K562 (cell line): ENCODE results near the gene ZNF544. TPM values are rescaled to one million over a fixed set of nuclear protein-coding genes. Genes with fewer than 3 reads are reported as not detected.

Experiments
- ATAC-seq: fragments of 200-7000 bp; cut with Tn5 transposase; 3 replicates; pipeline ENCODE4 v1.9.1; 2020; ENCODE audit warnings: moderate library complexity
- BruUV-seq: library from RNA; stranded (reverse); fragments of 400-500 nt; replicated peaks from 2 replicates; lab custom pipeline; 2021; lab: Mats Ljungman, UMichigan
- CTCF ChIA-PET: fragments of 300-600 bp; formaldehyde crosslinking; extraction: SDS; loops from one replicate; lab custom pipeline; 2021; ENCODE audit warnings: low intra/inter-chr PET ratio; lab: Yijun Ruan, JAX
- POLR2A ChIA-PET: fragments of 300-600, 350-650 bp; sonication (Branson Sonifier 250); formaldehyde crosslinking; extraction: SDS; loops from one replicate; lab custom pipeline; 2021; ENCODE audit warnings: antibody characterized with exemption, inconsistent platforms; lab: Yijun Ruan, JAX
- DNase-seq, 4 experiments: peaks; one replicate each; pipeline versions ENCODE4 v3.0.0 to v3.0.0-alpha.2; 2011 to 2018; ENCODE audit warnings: low spot score in 3 of 4, mixed read lengths in 3 of 4; ENCODE audit errors: extremely low read depth in 1 of 4
- FAIRE-seq: peaks from 2 replicates; lab custom pipeline; 2011; peaks lifted over from hg19 to GRCh38; lab: Jason Lieb, UNC
- H2AFZ ChIP-seq: 2 replicates; pipeline ENCODE4 v1.6.0; 2011; ENCODE audit warnings: low read depth, low read length, control low read depth, inconsistent platforms
- H3K27ac ChIP-seq: fragments of 200-600 bp; 3 replicates; pipeline ENCODE4 v1.8.0; 2011; ENCODE audit warnings: low read depth, mild to moderate bottlenecking, control low read depth, inconsistent platforms, low read length, moderate library complexity, mixed read lengths; ENCODE audit errors: extremely low read depth
- H3K27me3 ChIP-seq, 2 experiments: fragments of 300-600 bp in 1 of 2; 2 replicates in 1 of 2; 3 replicates in 1 of 2; pipeline versions ENCODE4 v1.6.0 to v1.8.0; 2011; ENCODE audit warnings: inconsistent platforms in 2 of 2, low read length in 2 of 2, mild to moderate bottlenecking in 1 of 2, mixed read lengths in 1 of 2, moderate library complexity in 1 of 2; ENCODE audit not compliant: control insufficient read depth in 2 of 2, insufficient read depth in 2 of 2
- H3K36me3 ChIP-seq: fragments of 300-600 bp; 3 replicates; pipeline ENCODE4 v1.8.0; 2011; ENCODE audit warnings: mild to moderate bottlenecking, low read length, inconsistent platforms; ENCODE audit not compliant: control insufficient read depth, insufficient read depth
- H3K4me1 ChIP-seq, 2 experiments: fragments of 200-600 bp in 1 of 2; replicated peaks in 1 of 2; 2 replicates in 1 of 2; 3 replicates in 1 of 2; pipeline versions ENCODE4 v1.5.1 to v1.8.0; 2011; ENCODE audit warnings: inconsistent platforms in 2 of 2, low read length in 2 of 2, mild to moderate bottlenecking in 1 of 2, mixed read lengths in 1 of 2, moderate library complexity in 1 of 2; ENCODE audit not compliant: control insufficient read depth in 2 of 2, insufficient read depth in 2 of 2
- H3K4me2 ChIP-seq: 2 replicates; pipeline ENCODE4 v1.6.1; 2011; ENCODE audit warnings: low read length, control low read depth, inconsistent platforms, mixed read lengths; ENCODE audit not compliant: insufficient read depth
- H3K4me3 ChIP-seq: fragments of 200-600 bp; sonication (generic), shearing (Covaris generic); 2 replicates; pipeline ENCODE4 v1.5.1; 2016; ENCODE audit warnings: control low read depth, inconsistent platforms
- H3K79me2 ChIP-seq: fragments of 200-600 bp; 3 replicates; pipeline ENCODE4 v1.8.0; 2011; ENCODE audit warnings: low read length, inconsistent platforms; ENCODE audit not compliant: control insufficient read depth, insufficient read depth
- H3K9ac ChIP-seq, 2 experiments: 2 replicates each; pipeline versions ENCODE4 v1.6.0 to v1.6.1; 2011; ENCODE audit warnings: low read depth in 2 of 2, low read length in 2 of 2, control low read depth in 1 of 2, inconsistent platforms in 1 of 2, mild to moderate bottlenecking in 1 of 2, mixed read lengths in 1 of 2; ENCODE audit not compliant: insufficient read depth in 1 of 2
- H3K9me1 ChIP-seq: one replicate; pipeline ENCODE4 v1.6.0; 2011; ENCODE audit warnings: inconsistent platforms, mild to moderate bottlenecking, low read length, moderate library complexity; ENCODE audit not compliant: control insufficient read depth, insufficient read depth
- H3K9me3 ChIP-seq: replicated peaks from 2 replicates; pipeline ENCODE4 v1.5.1; 2011; ENCODE audit warnings: low read depth, low read length, inconsistent platforms; ENCODE audit not compliant: control insufficient read depth, insufficient read depth
- H4K20me1 ChIP-seq: replicated peaks from 2 replicates; pipeline ENCODE4 v1.6.1; 2011; ENCODE audit warnings: low read length, inconsistent platforms, mixed read lengths; ENCODE audit not compliant: control insufficient read depth, insufficient read depth
- FOSL1 ChIP-seq: fragments of 200-800 bp; sonication (Bioruptor generic); conservative IDR thresholded peaks from 2 replicates; pipeline ENCODE4 v1.6.1; 2016; ENCODE audit warnings: missing genetic modification characterization, missing compliant biosample characterization
- FOXM1 ChIP-seq, 2 experiments: fragments of 450-650 bp in 1 of 2; sonication (generic) in 1 of 2; formaldehyde crosslinking in 1 of 2; IDR thresholded peaks; 2 replicates each; pipeline versions ENCODE4 v1.6.1 to v1.9.0; 2017 to 2022; ENCODE audit warnings: low read depth in 2 of 2, mild to moderate bottlenecking in 2 of 2, missing genetic modification reagents in 1 of 2, moderate library complexity in 1 of 2
- MCM2 ChIP-seq: fragments of 450-650 bp; IDR thresholded peaks from 2 replicates; pipeline ENCODE4 v1.6.1; 2017; ENCODE audit warnings: low read depth, mild to moderate bottlenecking
- MYBL2 ChIP-seq, 2 experiments: fragments of 450-650 bp in 1 of 2; sonication (generic) in 1 of 2; formaldehyde crosslinking in 1 of 2; IDR thresholded peaks; 2 replicates each; pipeline versions ENCODE4 v1.6.1 to v1.8.1; 2017 to 2022; ENCODE audit warnings: borderline replicate concordance in 1 of 2, inconsistent platforms in 1 of 2, low read depth in 1 of 2, mild to moderate bottlenecking in 1 of 2, missing genetic modification reagents in 1 of 2, moderate library complexity in 1 of 2
- POLR2AphosphoS2 ChIP-seq: IDR thresholded peaks from 2 replicates; pipeline ENCODE4 v1.6.1; 2012; ENCODE audit warnings: low read length, improper control_type of control experiment
- PRDM10 ChIP-seq: fragments of 450-650 bp; IDR thresholded peaks from 2 replicates; pipeline ENCODE4 v1.6.1; 2018; ENCODE audit not compliant: partially characterized antibody
- SP1 ChIP-seq: sonication (generic); formaldehyde crosslinking; IDR thresholded peaks from 2 replicates; pipeline ENCODE4 v1.8.1; 2022; ENCODE audit warnings: mild to moderate bottlenecking, missing genetic modification reagents
- SRSF1 ChIP-seq: fragments of 200-400 bp; formaldehyde crosslinking; IDR thresholded peaks from 2 replicates; pipeline ENCODE4 v1.6.1; 2017; ENCODE audit warnings: mild to moderate bottlenecking, low read depth, low read length, moderate library complexity
- TBL1XR1 ChIP-seq, 2 experiments: IDR thresholded peaks; 2 replicates each; pipeline ENCODE4 v1.6.1; 2012; ENCODE audit warnings: improper control_type of control experiment in 2 of 2, low read length in 2 of 2, mild to moderate bottlenecking in 1 of 2
- TBP ChIP-seq: optimal IDR thresholded peaks from 2 replicates; pipeline ENCODE3; 2011; ENCODE audit warnings: low read depth, low read length, improper control_type of control experiment
- ZNF551 ChIP-seq: fragments of 250-450 bp; sonication (Bioruptor Pico); IDR thresholded peaks from 2 replicates; pipeline ENCODE4 v1.5.0; 2021; ENCODE audit warnings: mild to moderate bottlenecking, moderate library complexity
- WGBS: fragments of 100-300 bp; shearing (Covaris generic); methylation state at CpG from one replicate; pipeline ENCODE4 v1.1.6; 2016; ENCODE audit warnings: low coverage, mixed read lengths; ENCODE audit not compliant: insufficient coverage; ENCODE audit errors: missing lambda C conversion rate; 5-methylcytosine and 5-hydroxymethylcytosine counted together
- in situ Hi-C: fragments of 300-500 bp; cut with MboI; formaldehyde crosslinking; loops from 4 replicates; pipeline ENCODE4 v1.15.0; 2018; ENCODE audit warnings: inconsistent platforms, mixed read lengths
- intact Hi-C: fragments of 100-400 bp; cut with micrococcal nuclease; formaldehyde crosslinking; loops from 2 replicates; pipeline ENCODE4 v1.14.2; 2022
- polyA plus RNA-seq, 8 experiments: library from polyadenylated mRNA; depleted of rRNA in 4 of 8; stranded (reverse) in 5 of 8; unstranded in 3 of 8; fragments of >200 nt; fragmentation: Nextera tagmentation in 2 of 8; fragmentation: Illumina TruSeq in 1 of 8; extraction: Ambion mirVana in 2 of 8; extraction: Trizol in 1 of 8; gene quantifications; 2 replicates each; pipeline versions ENCODE4 v1.2.1 to v1.2.3, GENCODE V29; 2011 to 2014; ENCODE audit warnings: inconsistent platforms in 1 of 8, missing spikeins in 1 of 8
- total RNA-seq, 7 experiments: library from RNA; depleted of rRNA in 6 of 7; stranded (reverse); fragments of >200 nt in 6 of 7; fragmentation: Illumina TruSeq in 2 of 7; extraction: Trizol in 2 of 7; gene quantifications; 2 replicates each; pipeline versions ENCODE4 v1.2.1 to v1.2.3, GENCODE V29; 2011 to 2021; ENCODE audit warnings: low replicate concordance in 1 of 7

ZNF544 gene
- total and polyA plus RNA-seq, 9 of the 15 experiments (the other 6 are each of a cell fraction or from before 2014, with no cell fraction given), result 23.6 to 59.0 (median 41.4) TPM

GRCh38 chr19:58275564-58275963 lies 46.9 kb downstream of the ZNF544 start (continued):
- TF ChIP-seq FOSL1 (tag), result no peak
- no peak for TF ChIP-seq TBL1XR1 (IDR thresholded peaks at IDR 0.05; ENCODE audit: low read length in 2 of 2)
- TF ChIP-seq TBP, result no peak
- TF ChIP-seq SP1 (CRISPR knock-in tag), result no peak
- TF ChIP-seq MCM2, result no peak
- TF ChIP-seq SRSF1, result no peak
- no peak for TF ChIP-seq MYBL2 (IDR thresholded peaks at IDR 0.05; ENCODE audit: low read depth)
- no peak for TF ChIP-seq MYBL2 (CRISPR knock-in tag; IDR thresholded peaks at IDR 0.05; ENCODE audit: borderline replicate concordance)

GRCh38 chr19:58277197-58277596 lies 48.5 kb downstream of the ZNF544 start:
- Histone ChIP-seq H3K27ac (no peak overlapping the region; the same call in 2 of the 3 replicates), H3K9me1 (no peaks in the 10 kb centered on the region), H3K4me3 (no peak overlapping the region), H4K20me1 (no peaks in the 10 kb centered on the region), H3K79me2 (peaks cover 52% of the 10 kb centered on the region), H3K4me2 (no peak overlapping the region), H3K36me3 (peaks cover 25% of the 10 kb centered on the region; the same call in 2 of the 3 replicates), H3K27me3 (no peaks in the 10 kb centered on the region), H2AFZ (no peak overlapping the region), H3K4me1 (peaks cover 10 to 19% of the 10 kb centered on the region in 2 experiments; a peak in 4 of 5 replicates), H3K9me3 (peaks cover 2% of the 10 kb centered on the region; the same call in 1 of the 2 replicates), H3K9ac (no peak overlapping the region)
- ChIA-PET CTCF (no interaction called here), POLR2A (interaction anchor here (0.8 to 1.4 kb wide), 2 partner anchors 11 to 30 kb away, joined by 3 read pairs; no protein-coding TSS in a partner anchor)
- ATAC-seq (no peak), DNase-seq (no peak), FAIRE-seq (no peak)
- TF ChIP-seq PRDM10, result peak; percentile 93
- TF ChIP-seq FOXM1 (IDR thresholded peaks at IDR 0.05; ENCODE audit: low read depth), result no peak
- TF ChIP-seq FOXM1 (CRISPR knock-in tag; IDR thresholded peaks at IDR 0.05; ENCODE audit: low read depth), result no peak
- no peak for TF ChIP-seq ZNF551
- no peak for TF ChIP-seq POLR2AphosphoS2
- intact Hi-C loops, result loop anchor here (5.0 kb wide), 1 partner anchor 130 kb away; the partner anchor contains the start of gene ZNF584
- 82% methylated on average over 7 of the region's 7 CpGs for WGBS
- BruUV-seq, result no TSS peak
- in situ Hi-C loops, result no loop called here
